ENCODE data around the gene COL11A2.

GRCh38 chr6:33202799-33203198 is 10.5 kb upstream of the COL11A2 start:
- TF ChIP-seq CTCF (IDR thresholded peaks at IDR 0.05) = no peak
- TF ChIP-seq POLR2A (IDR thresholded peaks at IDR 0.05) = no peak
